ENCODE results near the gene C5orf58.

C5orf58 gene

DNA sequence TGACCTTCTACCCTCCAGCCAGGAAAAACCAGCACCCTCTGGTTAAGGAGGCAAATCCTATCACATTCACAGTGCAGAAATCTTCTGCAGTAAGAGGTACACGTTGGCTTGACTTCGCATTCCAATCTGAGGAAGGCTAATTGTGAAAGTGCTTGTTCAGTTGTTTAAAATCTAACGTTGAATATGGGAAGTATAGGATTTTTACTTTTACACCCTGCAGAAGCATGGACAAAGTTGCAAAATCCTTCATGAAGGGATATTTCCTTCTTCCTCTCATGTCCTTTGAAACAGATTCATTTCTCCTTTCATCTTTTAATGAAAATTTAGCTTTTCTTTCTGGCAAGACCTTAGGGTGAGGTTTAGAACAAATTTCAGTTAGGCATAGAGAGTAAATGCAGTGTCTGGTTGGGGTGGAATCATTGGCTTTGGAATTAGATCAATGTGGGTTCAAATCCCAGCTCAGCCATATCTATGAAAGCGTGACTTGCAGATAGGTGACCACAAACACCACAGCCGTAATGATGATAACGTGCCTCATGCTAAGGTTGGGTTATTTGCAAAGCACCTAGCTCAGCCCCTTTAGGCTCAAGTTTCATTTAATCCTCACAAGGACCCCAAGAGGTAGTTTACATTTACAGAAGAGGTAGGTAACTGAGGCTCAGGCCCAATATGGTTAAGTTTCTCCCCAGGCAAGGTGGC is 42.2 kb upstream of the C5orf58 start:
- Histone ChIP-seq H3K27me3 (no peaks in the 10 kb centered on the region), H3K9me3 (no peaks in the 10 kb centered on the region), H3K36me3 (no peaks in the 10 kb centered on the region), H3K4me1 (ENCODE audit: control insufficient read depth in 1 of 2, insufficient read depth in 1 of 2, low read depth in 1 of 2, low read length in 1 of 2) (no peaks in the 10 kb centered on the region), H3K27ac (no peak overlapping the region), H3K4me3 (ENCODE audit: low read depth in 1 of 2, low read length in 1 of 2) (no peak overlapping the region)
- TF ChIP-seq, protein P1, sequence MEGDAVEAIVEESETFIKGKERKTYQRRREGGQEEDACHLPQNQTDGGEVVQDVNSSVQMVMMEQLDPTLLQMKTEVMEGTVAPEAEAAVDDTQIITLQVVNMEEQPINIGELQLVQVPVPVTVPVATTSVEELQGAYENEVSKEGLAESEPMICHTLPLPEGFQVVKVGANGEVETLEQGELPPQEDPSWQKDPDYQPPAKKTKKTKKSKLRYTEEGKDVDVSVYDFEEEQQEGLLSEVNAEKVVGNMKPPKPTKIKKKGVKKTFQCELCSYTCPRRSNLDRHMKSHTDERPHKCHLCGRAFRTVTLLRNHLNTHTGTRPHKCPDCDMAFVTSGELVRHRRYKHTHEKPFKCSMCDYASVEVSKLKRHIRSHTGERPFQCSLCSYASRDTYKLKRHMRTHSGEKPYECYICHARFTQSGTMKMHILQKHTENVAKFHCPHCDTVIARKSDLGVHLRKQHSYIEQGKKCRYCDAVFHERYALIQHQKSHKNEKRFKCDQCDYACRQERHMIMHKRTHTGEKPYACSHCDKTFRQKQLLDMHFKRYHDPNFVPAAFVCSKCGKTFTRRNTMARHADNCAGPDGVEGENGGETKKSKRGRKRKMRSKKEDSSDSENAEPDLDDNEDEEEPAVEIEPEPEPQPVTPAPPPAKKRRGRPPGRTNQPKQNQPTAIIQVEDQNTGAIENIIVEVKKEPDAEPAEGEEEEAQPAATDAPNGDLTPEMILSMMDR (IDR thresholded peaks at IDR 0.05): no peak

DNA sequence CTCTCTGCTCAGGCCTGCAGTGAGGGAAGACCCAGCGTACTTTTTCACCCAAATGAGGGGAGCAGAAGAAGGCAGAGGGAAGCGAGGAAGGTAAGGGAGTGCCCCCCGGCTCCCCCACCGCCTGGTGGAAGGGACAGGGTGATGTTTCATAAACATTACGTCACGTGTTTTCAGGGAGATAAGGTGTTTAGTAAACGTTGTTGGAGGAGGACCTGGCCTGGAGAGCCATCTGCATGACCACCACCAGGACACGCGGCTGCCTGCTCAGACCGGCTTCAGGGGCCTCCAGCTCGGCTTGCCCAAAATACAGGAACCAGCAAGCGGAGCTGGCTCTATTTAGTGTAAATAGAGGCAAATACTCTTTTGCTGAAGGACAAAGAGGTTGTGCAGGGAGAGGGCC is 40.0 kb upstream of the C5orf58 start:
- TF ChIP-seq, protein P1 (IDR thresholded peaks at IDR 0.05): no peak
- Histone ChIP-seq H3K4me1 (ENCODE audit: control insufficient read depth in 1 of 2, insufficient read depth in 1 of 2, low read depth in 1 of 2, low read length in 1 of 2) (no peaks in the 10 kb centered on the region), H3K9me3 (no peaks in the 10 kb centered on the region), H3K4me3 (ENCODE audit: low read depth in 1 of 2, low read length in 1 of 2) (no peak overlapping the region), H3K27ac (no peak overlapping the region), H3K36me3 (no peaks in the 10 kb centered on the region), H3K27me3 (no peaks in the 10 kb centered on the region)

DNA sequence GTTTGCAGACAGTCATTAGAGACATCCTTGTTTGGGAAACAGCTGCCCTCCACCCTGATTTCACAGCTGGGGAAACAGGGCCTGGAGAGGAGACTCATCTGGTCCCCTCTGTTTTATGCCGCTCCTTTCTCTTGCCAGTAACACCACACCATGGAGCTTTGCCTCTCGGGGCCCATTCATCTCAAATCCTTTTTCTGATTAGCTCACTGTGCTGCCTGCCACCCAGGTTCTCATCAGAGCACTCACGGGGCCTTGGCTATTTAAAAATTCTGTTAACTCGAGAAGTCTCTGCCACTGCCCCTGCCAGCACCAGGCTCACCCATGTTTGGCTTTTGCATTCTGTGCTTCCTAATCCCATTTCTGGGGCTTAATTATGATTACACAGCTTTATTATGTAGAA is 36.8 kb upstream of the C5orf58 start:
- TF ChIP-seq, protein P1 (IDR thresholded peaks at IDR 0.05): no peak
- no peaks in the 10 kb centered on the region for H3K4me1 ChIP-seq (ENCODE audit: control insufficient read depth in 1 of 2, insufficient read depth in 1 of 2, low read depth in 1 of 2, low read length in 1 of 2)
- no peak overlapping the region for H3K4me3 ChIP-seq (ENCODE audit: low read depth in 1 of 2, low read length in 1 of 2)
- H3K27ac ChIP-seq: no peak overlapping the region
- no peaks in the 10 kb centered on the region for H3K27me3 ChIP-seq
- no peaks in the 10 kb centered on the region for H3K36me3 ChIP-seq
- no peaks in the 10 kb centered on the region for H3K9me3 ChIP-seq

DNA sequence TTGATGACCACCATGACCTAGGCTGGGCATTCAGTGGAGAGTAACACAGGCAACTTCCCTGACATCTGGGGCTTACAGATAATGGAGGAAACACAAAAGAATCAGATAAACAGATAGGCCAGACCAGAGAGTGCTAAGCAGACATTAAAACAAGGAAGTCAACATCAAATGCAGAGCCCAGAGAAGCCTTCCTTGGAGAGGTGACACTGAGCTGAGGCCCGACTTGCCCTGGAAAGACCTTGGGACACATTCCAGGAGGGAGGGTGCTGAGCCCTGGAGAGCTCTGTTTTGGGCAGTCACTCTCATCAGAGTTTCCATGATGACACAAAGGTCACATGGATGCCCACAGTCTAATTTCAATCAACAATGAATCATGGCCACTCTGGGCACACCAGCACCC is 31.9 kb upstream of the C5orf58 start:
- H3K36me3 ChIP-seq: no peaks in the 10 kb centered on the region
- H3K4me1 ChIP-seq (ENCODE audit: control insufficient read depth in 1 of 2, insufficient read depth in 1 of 2, low read depth in 1 of 2, low read length in 1 of 2): no peaks in the 10 kb centered on the region
- H3K27ac ChIP-seq: no peak overlapping the region
- no peak overlapping the region for H3K4me3 ChIP-seq (ENCODE audit: low read depth in 1 of 2, low read length in 1 of 2)
- H3K9me3 ChIP-seq: no peaks in the 10 kb centered on the region
- peaks cover 4% of the 10 kb centered on the region for H3K27me3 ChIP-seq
- TF ChIP-seq, protein P1 (IDR thresholded peaks at IDR 0.05): no peak

DNA sequence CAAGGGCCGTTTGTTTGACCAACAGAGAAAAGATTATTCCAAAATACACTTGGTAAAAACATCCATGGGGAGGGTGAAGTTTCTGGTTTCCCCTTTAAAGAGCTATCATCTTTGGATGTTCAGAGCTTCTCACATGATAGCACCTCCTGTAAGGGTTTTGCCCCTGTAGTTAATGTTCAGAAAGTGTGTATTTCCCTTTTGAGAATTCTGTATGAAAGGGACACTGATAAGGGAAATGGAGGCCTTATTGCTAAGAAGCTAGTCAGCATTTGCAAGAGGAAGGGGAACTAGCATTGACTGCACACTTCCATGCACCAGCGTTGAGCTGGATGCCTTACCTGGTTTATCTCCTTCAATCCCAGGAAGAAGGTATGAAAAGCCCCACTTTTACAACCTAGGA is 31.5 kb upstream of the C5orf58 start:
- Histone ChIP-seq H3K4me1 (ENCODE audit: control insufficient read depth in 1 of 2, insufficient read depth in 1 of 2, low read depth in 1 of 2, low read length in 1 of 2) (no peaks in the 10 kb centered on the region), H3K36me3 (no peaks in the 10 kb centered on the region), H3K27ac (no peak overlapping the region)

More for the DNA sequence above, 31.5 kb upstream of the C5orf58 start:
- no peaks in the 10 kb centered on the region for H3K9me3 ChIP-seq
- TF ChIP-seq, protein P1 (IDR thresholded peaks at IDR 0.05): no peak
- H3K4me3 ChIP-seq (ENCODE audit: low read depth in 1 of 2, low read length in 1 of 2): no peak overlapping the region
- H3K27me3 ChIP-seq: peaks cover 6% of the 10 kb centered on the region
